ENCODE measurements around the gene FCHSD2.
"Not testable (repeated sequence)": the region's sequence is repeated elsewhere in the genome, so short reads cannot be mapped to it uniquely, and the experiment has no call there.

FCHSD2 gene

DNA sequence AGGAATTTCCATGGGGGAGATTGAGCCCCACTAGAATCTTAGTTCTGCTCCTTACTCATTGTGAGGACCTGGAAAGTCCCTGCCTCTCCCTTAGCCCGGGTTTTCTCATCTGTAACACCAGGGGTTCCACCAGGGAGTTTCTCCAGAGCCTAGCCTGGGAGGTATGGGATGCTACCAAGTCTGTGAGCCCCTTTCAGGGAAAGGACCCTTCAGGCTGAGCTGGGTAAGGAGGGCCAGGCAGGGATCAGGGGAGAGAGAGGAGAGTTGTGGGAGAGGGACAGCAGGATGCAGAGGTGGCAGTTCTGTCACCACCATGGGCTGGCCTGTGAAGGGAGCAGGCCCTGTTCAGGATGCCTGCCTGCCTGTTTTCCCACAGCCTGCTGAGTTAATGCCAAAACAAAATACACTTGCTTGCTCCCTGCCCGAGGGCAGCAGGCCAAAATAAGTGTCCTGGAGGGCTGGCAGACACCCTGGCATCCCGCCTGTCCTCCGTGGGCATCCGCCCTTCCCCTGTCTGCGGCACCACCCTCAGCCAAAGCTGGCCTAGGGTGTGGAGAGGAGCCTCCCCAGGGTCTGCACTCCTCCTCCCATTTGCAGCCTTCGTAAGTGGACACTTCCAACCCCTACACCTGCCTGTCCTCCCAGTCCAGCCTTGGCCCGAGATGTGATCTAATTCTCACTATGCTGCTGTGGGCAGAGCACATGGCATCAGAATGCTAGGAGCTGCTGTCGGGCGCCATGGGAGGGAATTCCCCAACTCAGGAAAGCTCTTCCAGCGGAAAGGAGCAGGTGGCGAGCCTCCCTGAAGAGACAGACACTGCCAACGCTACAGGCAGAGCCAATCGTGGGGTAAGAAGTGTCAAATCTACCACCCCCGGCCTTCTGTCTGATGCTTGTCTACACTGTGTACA is 5.9 kb upstream of the FCHSD2 start:
- DNase-seq: peak; percentile 27 to 45

DNA sequence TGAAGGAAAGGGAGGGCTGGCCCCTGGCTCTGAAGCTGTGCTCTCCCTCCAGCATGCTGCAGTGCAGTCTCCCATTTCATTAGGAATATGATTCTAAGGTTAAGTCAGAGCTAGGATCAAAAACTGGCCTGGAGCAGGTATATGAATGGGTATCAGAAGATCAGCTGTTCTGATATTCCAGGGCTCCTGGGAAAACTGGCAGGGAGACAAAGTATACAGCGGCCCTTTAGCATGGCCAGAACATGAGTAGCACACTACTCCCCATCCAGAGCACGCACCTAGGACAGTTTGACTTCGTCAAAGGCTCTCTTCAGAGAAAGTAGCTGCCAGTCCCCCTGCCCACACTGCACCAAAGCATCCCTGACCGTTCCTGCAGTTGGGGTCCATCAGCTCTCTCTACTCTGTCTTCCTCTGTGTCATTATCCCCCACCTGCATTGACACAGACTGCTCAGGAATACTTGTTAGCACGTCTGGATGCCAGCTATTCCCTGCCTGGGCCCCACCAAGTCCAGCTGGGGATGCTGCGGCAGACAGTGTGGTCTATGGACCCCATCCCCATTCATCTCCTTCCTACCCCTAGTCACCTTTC is 4.0 kb upstream of the FCHSD2 start:
- no peak for DNase-seq

DNA sequence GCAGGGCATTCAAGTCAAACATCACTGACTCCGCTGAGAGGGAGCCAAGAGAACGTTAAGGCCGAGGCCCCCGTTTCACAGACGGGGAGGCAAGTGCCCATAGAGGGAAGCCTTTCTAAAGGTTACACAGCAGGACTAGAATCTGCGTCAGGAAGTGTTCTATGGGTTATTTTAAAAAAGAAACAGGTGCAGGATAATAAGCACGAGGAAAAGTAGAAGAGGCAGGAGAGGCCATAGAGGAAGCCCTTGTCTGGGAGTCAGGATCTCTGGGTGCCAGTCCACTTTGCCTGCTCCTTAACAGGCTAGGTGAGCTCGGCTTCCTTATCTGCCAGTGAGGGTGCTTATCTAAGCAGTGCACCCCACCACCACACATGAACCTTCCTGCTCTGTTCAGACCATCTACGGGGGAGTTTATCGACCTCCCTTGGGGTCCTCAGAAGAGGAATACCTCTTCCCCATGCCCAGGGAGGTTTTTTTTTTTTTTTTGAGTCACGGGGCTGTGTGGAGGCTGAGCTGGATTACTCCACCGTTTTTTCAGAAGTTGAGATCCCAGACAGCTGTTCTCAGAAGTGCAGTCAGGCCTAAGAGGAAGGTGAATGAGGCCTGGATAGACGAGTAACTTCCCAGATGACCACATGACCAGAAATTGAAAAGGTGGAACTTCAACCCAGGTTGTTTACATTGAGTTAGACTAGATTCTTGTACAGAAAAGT is 1.2 kb upstream of the FCHSD2 start:
- peak in 1 of 2 experiments; percentile 39 for DNase-seq

DNA sequence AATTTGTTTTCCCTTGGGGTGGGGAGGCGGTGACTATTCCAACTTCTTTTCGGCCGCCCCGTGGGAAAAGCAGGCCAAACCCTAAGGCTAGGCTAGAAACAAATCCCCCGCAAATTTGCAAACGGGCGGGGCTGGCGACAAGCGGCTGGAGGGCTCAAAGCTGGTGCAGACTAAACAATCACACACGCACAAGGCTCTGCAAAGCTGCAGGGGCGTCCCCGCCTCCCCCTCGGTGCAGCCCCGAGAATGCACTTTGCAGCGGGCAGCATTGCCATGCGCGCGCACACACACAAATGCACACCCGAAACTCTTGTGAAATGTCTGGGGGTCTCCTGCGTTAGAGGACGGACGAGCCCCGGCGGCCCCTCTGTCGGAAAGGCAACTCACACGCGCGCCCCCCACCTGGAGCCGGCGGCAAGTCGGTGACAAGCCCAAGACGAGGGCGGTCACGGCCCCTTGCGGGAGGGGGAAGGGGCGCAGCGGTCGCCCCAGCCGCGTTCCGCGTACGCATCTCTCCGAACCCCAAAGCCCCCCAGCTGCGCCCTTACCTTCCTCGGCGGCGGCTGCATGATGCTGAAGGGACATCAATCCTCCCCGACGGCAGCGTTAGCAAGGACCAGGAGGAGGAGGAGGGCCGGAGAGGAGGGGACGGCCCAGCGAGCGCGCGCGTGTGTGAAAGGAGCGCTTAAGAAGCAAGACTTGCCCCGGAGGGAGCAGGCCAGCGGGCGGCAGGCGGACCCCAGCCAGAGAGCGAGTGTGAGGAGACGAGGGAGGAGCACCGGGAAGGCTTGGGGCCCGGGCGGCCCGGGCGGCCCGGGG is 600 bp downstream of the FCHSD2 start:
- peak; percentile 48 to 75 for DNase-seq

DNA sequence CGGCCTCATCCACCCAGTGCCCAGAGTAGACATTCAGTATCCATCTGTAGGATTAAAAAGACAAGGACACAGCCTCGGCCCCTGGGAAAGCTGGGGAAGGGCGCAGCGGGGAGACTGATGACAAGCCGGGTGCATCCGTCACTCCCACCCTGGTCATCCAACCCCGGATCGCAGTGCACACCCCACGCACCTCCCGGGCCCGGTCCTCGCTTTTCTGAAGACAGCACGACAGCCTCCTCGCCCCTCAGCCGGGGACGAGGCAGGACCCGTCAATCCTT is 1.1 kb downstream of the FCHSD2 start:
- DNase-seq: peak in 1 of 2 experiments; percentile 42

DNA sequence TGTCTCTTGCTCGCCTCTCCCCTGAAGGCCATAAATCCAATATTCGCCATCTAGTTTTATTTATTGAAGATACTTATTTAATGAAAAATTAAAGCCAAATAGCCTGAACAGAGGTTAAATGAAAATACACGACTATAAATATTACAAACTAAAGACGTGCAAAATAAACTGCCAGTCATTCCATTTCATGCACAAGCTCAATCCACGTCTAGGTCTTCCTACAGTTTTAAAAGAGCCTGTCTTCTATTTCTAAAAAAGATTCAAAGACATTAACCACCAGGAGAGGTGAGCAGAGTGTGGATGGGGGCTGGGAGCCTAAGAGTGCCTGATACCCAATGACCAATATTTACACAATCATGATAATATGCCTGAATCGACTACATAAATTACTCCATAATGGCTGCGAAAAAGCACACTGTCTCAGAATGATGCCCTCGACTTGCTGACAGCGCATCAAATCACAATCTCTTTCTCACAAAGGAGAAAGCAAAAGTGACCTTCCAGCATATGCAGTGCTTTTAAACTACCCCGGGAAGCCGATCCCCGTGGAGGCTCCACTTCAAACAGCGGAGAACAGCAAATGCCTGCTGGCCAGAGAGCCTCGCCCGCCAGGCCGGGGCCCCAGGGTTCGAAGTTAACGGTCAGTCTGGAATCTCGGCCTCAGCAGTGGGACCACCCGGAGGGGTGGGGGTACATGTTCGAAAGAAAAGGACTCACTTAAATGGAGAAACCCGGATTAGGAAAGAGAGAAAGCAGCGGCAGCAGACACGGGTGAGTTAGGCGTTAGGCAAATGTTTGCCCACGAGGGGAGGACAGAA is 1.7 kb downstream of the FCHSD2 start:
- DNase-seq: peak; percentile 20 to 42

DNA sequence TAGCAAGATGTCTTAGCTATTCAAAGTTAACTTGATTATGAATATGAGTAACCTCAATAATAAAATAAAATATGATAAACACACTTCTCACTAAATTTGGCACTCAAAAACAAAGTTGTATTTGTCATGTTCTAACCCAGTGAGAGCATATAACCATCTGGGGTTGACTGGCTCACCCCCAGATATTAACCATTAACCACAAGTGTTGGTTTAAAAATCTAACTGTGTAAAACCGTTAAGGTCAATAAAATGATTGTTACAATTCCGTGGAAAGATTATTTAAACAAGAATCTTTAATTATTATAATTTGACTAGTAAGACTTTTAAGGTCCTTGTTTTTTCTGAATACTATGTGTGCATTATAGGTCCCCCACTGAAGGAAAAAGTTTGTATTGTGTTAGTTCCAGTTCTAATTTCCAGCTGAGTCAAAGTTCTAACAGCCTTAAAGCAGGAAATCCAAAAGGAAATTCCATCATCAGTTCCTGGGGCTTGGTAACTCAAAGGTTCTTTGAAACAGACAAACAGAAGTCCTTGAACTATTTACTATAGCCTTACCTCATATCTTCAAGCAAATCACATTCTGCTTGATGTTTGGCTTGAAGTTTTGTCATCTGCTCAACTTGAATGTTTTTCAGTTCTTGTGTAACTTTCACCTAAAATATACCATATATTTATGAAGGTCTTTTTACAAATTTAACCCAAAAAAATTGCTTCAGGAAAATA is 2.5 kb downstream of the FCHSD2 start:
- DNase-seq: no peak

DNA sequence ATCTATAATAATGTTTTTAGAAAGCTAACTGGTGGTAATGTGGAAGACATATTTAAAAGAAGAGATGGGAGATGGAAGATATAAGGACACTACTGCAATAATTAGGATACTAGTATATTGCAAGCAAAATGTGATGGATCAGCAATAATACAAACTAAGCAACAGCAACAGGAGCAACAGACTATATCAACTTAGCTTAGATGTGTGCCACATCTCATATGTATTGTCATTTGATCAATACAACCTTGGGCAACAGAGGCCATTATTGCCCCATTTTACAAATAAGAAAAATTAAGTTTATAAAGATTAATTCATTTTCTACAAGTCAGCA is 4.2 kb downstream of the FCHSD2 start:
- no peak for DNase-seq

DNA sequence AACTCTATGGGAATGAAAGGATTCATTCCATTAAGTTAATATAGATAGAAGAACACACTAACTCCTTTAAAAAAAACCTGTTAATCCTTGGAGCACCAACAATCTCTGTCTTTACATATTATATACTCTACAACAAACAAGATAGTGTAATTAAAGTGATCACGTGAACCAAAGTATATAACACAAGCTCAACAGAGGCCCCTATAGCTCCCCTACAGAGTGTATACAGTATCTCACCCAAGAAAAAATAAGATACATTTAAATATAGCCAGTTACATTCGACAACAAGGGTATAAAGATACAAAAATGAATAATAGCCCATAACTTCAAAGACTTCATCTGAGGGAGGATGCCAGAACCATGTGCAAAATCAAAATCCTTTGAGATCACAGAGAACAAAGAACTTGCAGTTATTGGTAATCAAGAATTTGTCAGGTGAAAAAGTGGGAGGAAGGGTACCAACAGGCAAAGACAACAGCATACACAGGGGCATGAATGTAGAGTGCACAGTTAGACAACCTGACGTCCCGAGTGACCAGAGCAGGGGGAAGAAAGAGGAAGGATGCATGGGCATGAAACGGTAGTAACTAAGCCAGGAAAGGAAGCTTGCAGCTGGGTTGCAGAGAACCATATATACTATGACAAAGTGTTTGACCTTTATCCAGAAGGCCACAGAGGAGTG is 4.7 kb downstream of the FCHSD2 start:
- DNase-seq: no peak

DNA sequence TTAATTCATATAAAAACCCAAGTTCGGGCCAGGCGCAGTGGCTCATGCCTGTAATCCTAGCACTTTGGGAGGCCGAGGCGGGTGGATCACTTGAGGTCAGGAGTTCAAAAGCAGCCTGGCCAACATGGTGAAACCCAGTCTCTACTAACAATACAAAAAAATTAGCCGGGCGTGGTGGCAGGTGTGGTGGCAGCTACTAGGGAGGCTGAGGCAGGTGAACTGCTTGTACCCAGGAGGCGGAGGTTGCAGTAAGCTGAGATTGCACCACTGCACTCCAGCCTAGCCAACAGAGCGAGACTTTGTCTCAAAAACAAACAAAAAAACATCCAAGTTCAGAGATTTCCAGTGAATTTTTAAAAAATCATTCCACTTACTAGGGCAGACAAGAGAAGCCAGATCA is 5.4 kb downstream of the FCHSD2 start:
- not testable (repeated sequence) for DNase-seq

DNA sequence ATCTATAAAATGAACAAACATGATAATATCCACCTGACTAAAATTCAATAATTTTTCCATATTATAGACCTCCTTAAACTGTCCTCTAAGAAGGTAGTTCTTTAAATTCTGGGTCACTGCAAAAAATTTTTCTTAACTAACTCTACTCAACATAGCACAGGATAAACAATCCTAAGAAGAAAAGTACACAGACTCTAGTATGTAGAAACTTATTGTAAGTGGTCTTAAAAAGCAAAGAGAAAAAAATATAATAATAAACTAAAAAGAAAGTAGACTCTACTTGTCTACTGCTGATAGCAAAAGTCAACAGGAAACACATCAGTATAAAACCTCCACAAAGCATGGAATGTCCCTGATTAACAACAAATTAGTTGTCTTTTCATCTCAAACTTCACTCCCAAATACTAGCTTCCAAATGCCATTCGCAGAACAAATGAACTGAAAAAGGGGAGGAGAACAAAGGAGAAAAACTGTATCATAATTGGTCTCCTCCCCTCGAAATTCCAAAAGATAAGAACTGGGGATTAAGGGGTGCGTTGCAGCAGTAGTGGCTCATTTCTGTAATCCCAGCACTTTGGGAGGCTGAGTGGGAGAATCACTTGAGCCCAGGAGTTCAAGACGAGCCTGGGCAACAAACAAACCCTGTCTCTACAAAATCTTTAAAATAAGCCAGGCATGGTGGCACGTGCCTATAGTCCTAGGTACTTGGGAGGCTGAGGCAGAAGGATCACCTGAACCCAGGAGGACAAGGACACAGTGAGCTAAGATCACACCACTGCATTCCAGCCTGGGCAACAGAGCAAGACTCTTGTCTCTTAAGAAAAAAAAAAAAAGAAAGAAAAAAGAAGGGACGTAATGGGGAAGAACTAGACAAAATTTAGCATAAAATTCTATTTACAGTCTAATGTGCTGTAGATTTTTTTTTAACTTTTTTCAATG is 6.5 kb downstream of the FCHSD2 start:
- peak in 1 of 2 experiments; percentile 4 for DNase-seq

DNA sequence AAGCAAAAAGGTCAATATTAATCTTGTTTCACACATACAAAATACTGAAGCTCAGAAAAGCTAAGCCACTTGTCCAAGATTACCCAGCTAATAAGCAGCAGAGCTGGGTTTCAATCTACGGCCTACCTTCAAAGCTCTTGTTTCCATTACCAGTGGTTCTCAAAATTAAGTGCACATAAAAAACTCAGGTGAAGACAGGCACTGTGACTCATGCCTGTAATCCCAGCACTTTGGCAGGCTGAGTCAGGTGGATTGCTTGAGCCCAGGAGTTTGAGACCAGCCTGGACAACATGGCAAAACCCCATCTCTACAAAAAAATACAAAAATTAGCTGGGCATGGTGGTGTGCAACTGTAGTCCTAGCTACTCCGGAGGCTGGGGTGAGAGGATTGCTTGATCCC is 9.8 kb downstream of the FCHSD2 start:
- not testable (repeated sequence) for DNase-seq

DNA sequence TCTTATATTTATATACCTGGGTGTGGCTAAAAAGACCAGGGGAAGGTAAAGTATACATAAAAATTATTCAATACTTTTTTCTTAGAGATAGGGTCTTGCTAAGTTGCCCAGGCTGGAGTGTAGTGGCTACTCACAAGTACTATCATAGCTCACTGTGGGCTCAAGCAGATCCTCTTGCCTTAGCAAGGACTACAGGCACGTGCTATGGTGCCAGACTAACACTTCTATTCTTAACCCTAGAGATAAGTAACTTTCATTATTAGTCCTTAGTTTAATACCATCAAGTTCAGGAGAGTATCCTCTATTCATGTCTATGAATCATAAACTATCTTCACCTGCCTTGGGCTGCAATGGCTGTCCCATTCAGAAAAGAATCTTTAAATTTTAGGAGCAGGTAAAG is 11.9 kb downstream of the FCHSD2 start:
- no peak for DNase-seq

DNA sequence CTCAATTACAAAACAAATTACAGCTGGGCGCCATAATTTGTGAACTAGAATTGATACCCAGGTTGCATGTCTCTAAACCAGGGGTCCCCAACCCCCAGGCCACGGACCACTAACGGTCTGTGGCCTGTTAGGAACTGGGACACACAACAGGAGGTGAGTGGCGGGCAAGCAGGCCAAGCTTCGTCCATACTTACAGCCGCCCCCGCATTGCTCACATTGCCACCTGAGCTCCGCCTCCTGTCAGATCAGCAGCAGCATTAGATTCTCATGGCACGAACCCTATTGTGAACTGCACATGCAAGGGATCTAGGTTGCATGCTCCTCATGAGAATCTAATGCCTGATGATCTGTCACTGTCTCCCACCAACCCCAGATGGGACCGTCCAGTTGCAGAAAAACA is 12.9 kb downstream of the FCHSD2 start:
- no peak for DNase-seq

DNA sequence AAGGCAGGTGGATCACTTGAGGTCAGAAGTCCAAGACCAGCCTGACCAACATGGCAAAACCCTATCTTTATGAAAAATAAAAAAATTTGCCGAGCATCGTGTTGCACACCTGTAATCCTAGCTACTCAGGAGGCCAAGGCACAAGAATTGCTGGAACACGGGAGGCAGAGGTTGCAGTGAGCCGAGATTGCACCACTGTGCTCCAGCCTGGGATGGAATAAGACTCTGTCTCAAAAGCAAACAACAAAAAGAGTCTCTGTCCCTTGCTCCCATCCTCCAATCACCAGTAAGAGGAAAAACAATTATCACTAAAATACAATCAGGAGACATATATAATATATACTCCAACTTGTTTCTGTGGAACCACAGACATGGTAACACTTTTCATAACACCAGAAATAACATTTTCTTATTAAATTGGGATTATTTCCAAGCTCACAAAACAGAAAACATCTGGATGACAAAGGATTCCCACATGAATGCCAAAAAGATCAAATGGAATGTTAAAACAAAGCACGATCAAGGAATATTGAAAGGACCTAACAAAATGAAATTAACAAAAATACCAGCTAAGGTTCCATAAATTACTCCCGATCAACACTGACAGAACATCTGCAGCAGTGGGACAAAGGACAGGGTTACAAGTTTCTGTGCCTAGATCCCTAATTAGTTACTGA is 15.2 kb downstream of the FCHSD2 start:
- DNase-seq: no peak

DNA sequence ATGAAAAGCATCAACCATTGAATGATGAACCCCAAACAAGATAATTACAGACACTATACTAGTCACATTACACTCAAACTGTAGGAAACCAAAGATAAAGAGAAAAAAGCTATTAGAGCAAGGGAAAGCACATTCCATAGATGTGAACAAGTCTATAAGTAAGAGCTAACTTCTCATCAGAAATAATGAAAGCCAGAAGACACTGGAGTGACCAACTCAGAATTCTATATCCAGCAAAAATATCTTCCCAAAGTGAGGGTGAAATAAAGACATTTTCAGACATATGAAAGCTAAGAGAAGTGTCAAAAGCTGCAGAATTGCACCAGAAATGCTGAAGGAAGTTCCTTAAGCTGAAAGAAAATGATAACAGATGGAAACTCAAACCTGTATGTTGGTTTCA is 17.3 kb downstream of the FCHSD2 start:
- DNase-seq: no peak

DNA sequence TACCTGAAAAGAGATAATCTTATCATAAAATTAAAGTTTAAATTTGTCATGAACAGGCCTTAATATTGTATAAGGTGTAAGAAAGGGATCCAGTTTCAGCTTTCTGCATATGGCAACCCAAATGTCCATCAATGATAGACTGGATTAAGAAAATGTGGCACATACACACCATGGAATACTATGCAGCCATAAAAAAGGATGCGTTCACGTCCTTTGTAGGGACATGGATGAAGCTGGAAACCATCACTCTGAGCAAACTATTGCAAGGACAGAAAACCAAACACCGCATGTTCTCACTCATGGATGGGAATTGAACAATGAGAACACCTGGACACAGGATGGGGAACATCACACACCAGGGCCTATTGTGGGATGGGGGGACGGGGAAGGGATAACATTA is 18.2 kb downstream of the FCHSD2 start:
- DNase-seq: not testable (repeated sequence)

DNA sequence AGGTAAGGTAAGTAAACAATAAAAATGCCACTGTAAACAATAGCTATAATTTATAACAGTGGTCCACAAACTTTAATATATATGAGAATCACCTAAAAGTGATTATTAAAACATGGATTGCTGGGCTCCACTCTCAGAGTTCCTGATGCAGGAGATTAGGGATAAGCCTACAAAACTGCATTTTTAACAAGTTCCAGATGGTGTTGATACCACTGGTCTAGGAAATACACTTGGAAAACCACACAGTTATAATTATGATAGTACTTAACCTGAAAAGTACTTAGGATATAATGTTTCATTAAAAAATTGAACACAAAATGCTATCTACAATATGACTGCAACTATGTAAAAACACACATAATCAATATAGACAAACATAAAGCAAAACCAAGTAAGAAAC is 20.4 kb downstream of the FCHSD2 start:
- DNase-seq: peak; percentile 54 to 85

DNA sequence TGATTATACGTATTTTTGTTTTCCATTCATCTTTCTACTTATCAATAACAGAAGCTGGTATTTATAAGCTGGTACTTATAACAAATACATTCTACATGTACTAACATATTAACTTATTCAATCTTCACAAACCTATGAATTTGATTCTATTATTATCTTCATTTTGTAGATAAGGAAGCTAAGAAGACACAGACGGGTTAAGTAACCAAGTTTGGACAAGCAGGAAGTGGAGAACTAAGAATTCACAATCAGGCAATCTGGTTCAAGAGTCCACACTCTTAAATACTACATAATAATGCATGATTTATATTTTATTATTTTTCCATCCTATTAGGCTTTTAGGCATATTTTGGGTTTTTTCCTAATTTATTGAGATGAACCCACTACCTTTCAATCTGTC is 25.0 kb downstream of the FCHSD2 start:
- no peak for DNase-seq

Data from NCI-H524 (cell line).